Measurements from ENCODE around the gene KRT81. TPM values are rescaled to one million over a fixed set of nuclear protein-coding genes. Genes with fewer than 3 reads are reported as not detected.
"Not testable (repeated sequence)": the region's sequence is repeated elsewhere in the genome, so short reads cannot be mapped to it uniquely, and the experiment has no call there.

The KRT81 gene
- total and polyA plus RNA-seq, 8 donors: 0.22 to 0.76 (median 0.52) TPM; not detected in 4

GRCh38 chr12:52241205-52241842, 50.0 kb downstream of the KRT81 start:
- H3K36me3 ChIP-seq: no peaks in the 10 kb centered on the region
- WGBS, 2 donors: 83 to 93% methylated on average over 11 of the region's 11 CpGs
- FAIRE-seq: no peak
- no peak for ATAC-seq
- no peaks in the 10 kb centered on the region for H3K9me3 ChIP-seq
- peak in 3 of 6 donors; percentile 15 to 41 (median 26) for DNase-seq
- intact Hi-C loops (cut with DNase I): no loop called here
- H3K4me3 ChIP-seq: no peak overlapping the region
- no peaks in the 10 kb centered on the region for H3K27me3 ChIP-seq
- TF ChIP-seq CTCF (IDR thresholded peaks at IDR 0.05): no peak
- peak overlapping the region in 1 of 4 donors; percentile 19 for H3K27ac ChIP-seq
- H3K4me1 ChIP-seq: peaks cover 38 to 46% (median 40%) of the 10 kb centered on the region in 3 donors

GRCh38 chr12:52240247-52240646, 51.1 kb downstream of the KRT81 start:
- H3K4me3 ChIP-seq; intact Hi-C loops (cut with DNase I); H3K36me3 ChIP-seq; H3K27me3 ChIP-seq; FAIRE-seq; H3K27ac ChIP-seq; ATAC-seq; H3K9me3 ChIP-seq: not testable (repeated sequence)
- peak in 1 of 6 donors; percentile 21 for DNase-seq
- H3K4me1 ChIP-seq: peaks cover 32 to 45% (median 39%) of the 10 kb centered on the region in 3 donors
- 88 to 91% methylated on average over 6 of the region's 6 CpGs for WGBS, 2 donors

- intact Hi-C loops (cut with DNase I): no loop called here
- ATAC-seq (no peak), DNase-seq (no peak), FAIRE-seq (no peak)
- Histone ChIP-seq H3K4me1 (peaks cover 27 to 45% (median 35%) of the 10 kb centered on the region in 3 donors), H3K27me3 (no peaks in the 10 kb centered on the region), H3K27ac (no peak overlapping the region), H3K36me3 (no peaks in the 10 kb centered on the region), H3K4me3 (no peak overlapping the region), H3K9me3 (no peaks in the 10 kb centered on the region)
- TF ChIP-seq CTCF (IDR thresholded peaks at IDR 0.05): no peak
- 44 to 61% methylated on average over 2 of the region's 2 CpGs for WGBS, 2 donors
These were observed 51.6 kb downstream of the KRT81 start for GRCh38 chr12:52239767-52240166.

- Histone ChIP-seq H3K27ac (no peak overlapping the region), H3K36me3 (no peaks in the 10 kb centered on the region)
These were observed 52.3 kb downstream of the KRT81 start for GRCh38 chr12:52238916-52239646.

More at GRCh38 chr12:52238916-52239646, 52.3 kb downstream of the KRT81 start:
- H3K9me3 ChIP-seq: no peaks in the 10 kb centered on the region
- ATAC-seq: no peak
- H3K4me1 ChIP-seq: peaks cover 21 to 38% (median 28%) of the 10 kb centered on the region in 3 donors
- no peak for DNase-seq
- no peak for TF ChIP-seq CTCF (IDR thresholded peaks at IDR 0.05)
- WGBS, 2 donors: 87 to 88% methylated on average over 7 of the region's 7 CpGs
- no peak for FAIRE-seq
- intact Hi-C loops (cut with DNase I): no loop called here
- H3K4me3 ChIP-seq: no peak overlapping the region
- H3K27me3 ChIP-seq: no peaks in the 10 kb centered on the region
